Measurements from ENCODE around the gene CCDC146.
"Not testable (repeated sequence)": the region's sequence is repeated elsewhere in the genome, so short reads cannot be mapped to it uniquely, and the experiment has no call there.

Gene CCDC146

GRCh38 chr7:77121860-77122681, at the start of gene CCDC146:
Gene CCDC146, plus strand, starts transcription at chr7:77122615. Its CDS starts 45,054 bp downstream, at chr7:77167669.
- peak within 1 kb of the TSS; percentile 64 for H3K4me2 ChIP-seq (ENCODE audit: insufficient read depth, low read length)
- peak within 1 kb of the TSS; percentile 52 for H3K27ac ChIP-seq (ENCODE audit: low read length)
- DNase-seq: peak; percentile 94
- peak within 1 kb of the TSS; percentile 61 for H2AFZ ChIP-seq (ENCODE audit: low read depth, low read length)
- not testable (repeated sequence) for H4K20me1 ChIP-seq (ENCODE audit: insufficient read depth, low read length); H3K36me3 ChIP-seq (ENCODE audit: insufficient read depth, low read length); H3K27me3 ChIP-seq (ENCODE audit: insufficient read depth, low read length, poor library complexity); H3K79me2 ChIP-seq (ENCODE audit: insufficient read depth, low read length); H3K9me3 ChIP-seq (ENCODE audit: insufficient read depth, low read length, severe bottlenecking)
- peak within 1 kb of the TSS; percentile 50 for H3K9ac ChIP-seq (ENCODE audit: low read depth, low read length)
- ATAC-seq (ENCODE audit: insufficient read depth, low read depth): peak; percentile 98
- H3K4me1 ChIP-seq (ENCODE audit: insufficient read depth, low read length): peaks cover 13% of the 10 kb centered on the region; the same call in 1 of the 2 replicates
- peak within 1 kb of the TSS; percentile 31 to 66; a peak in 3 of 4 replicates for H3K4me3 ChIP-seq (ENCODE audit: low read depth in 1 of 2, low read length in 2 of 2)

- H3K9me3 ChIP-seq (ENCODE audit: insufficient read depth, low read length, severe bottlenecking); ATAC-seq (ENCODE audit: insufficient read depth, low read depth); H3K27me3 ChIP-seq (ENCODE audit: insufficient read depth, low read length, poor library complexity); H3K36me3 ChIP-seq (ENCODE audit: insufficient read depth, low read length); H3K4me1 ChIP-seq (ENCODE audit: insufficient read depth, low read length); H3K4me2 ChIP-seq (ENCODE audit: insufficient read depth, low read length); DNase-seq; H3K27ac ChIP-seq (ENCODE audit: low read length); H4K20me1 ChIP-seq (ENCODE audit: insufficient read depth, low read length); H3K79me2 ChIP-seq (ENCODE audit: insufficient read depth, low read length); H2AFZ ChIP-seq (ENCODE audit: low read depth, low read length); H3K9ac ChIP-seq (ENCODE audit: low read depth, low read length); H3K4me3 ChIP-seq (ENCODE audit: low read depth in 1 of 2, low read length in 2 of 2): not testable (repeated sequence)
These were observed 47.5 kb upstream of the CCDC146 start for GRCh38 chr7:77074786-77075396.

- H3K4me1 ChIP-seq (ENCODE audit: insufficient read depth, low read length); H3K36me3 ChIP-seq (ENCODE audit: insufficient read depth, low read length); H3K79me2 ChIP-seq (ENCODE audit: insufficient read depth, low read length); H3K4me2 ChIP-seq (ENCODE audit: insufficient read depth, low read length); H3K9me3 ChIP-seq (ENCODE audit: insufficient read depth, low read length, severe bottlenecking); H2AFZ ChIP-seq (ENCODE audit: low read depth, low read length); ATAC-seq (ENCODE audit: insufficient read depth, low read depth); H3K9ac ChIP-seq (ENCODE audit: low read depth, low read length); H3K27me3 ChIP-seq (ENCODE audit: insufficient read depth, low read length, poor library complexity); DNase-seq; H3K27ac ChIP-seq (ENCODE audit: low read length); H3K4me3 ChIP-seq (ENCODE audit: low read depth in 1 of 2, low read length in 2 of 2); H4K20me1 ChIP-seq (ENCODE audit: insufficient read depth, low read length): not testable (repeated sequence)
These were observed 45.4 kb upstream of the CCDC146 start for GRCh38 chr7:77077060-77077459.

GRCh38 chr7:77079112-77079511, 43.3 kb upstream of the CCDC146 start:
- H3K9ac ChIP-seq (ENCODE audit: low read depth, low read length); DNase-seq; H2AFZ ChIP-seq (ENCODE audit: low read depth, low read length); H3K27me3 ChIP-seq (ENCODE audit: insufficient read depth, low read length, poor library complexity); H4K20me1 ChIP-seq (ENCODE audit: insufficient read depth, low read length); H3K4me1 ChIP-seq (ENCODE audit: insufficient read depth, low read length); H3K79me2 ChIP-seq (ENCODE audit: insufficient read depth, low read length); H3K4me2 ChIP-seq (ENCODE audit: insufficient read depth, low read length); H3K27ac ChIP-seq (ENCODE audit: low read length); H3K4me3 ChIP-seq (ENCODE audit: low read depth in 1 of 2, low read length in 2 of 2); H3K9me3 ChIP-seq (ENCODE audit: insufficient read depth, low read length, severe bottlenecking); ATAC-seq (ENCODE audit: insufficient read depth, low read depth); H3K36me3 ChIP-seq (ENCODE audit: insufficient read depth, low read length): not testable (repeated sequence)

GRCh38 chr7:77079624-77080023, 42.8 kb upstream of the CCDC146 start:
- H3K36me3 ChIP-seq (ENCODE audit: insufficient read depth, low read length); DNase-seq; H3K4me2 ChIP-seq (ENCODE audit: insufficient read depth, low read length); H3K9ac ChIP-seq (ENCODE audit: low read depth, low read length); H3K79me2 ChIP-seq (ENCODE audit: insufficient read depth, low read length); ATAC-seq (ENCODE audit: insufficient read depth, low read depth); H2AFZ ChIP-seq (ENCODE audit: low read depth, low read length); H3K4me1 ChIP-seq (ENCODE audit: insufficient read depth, low read length); H4K20me1 ChIP-seq (ENCODE audit: insufficient read depth, low read length); H3K27me3 ChIP-seq (ENCODE audit: insufficient read depth, low read length, poor library complexity); H3K9me3 ChIP-seq (ENCODE audit: insufficient read depth, low read length, severe bottlenecking); H3K27ac ChIP-seq (ENCODE audit: low read length); H3K4me3 ChIP-seq (ENCODE audit: low read depth in 1 of 2, low read length in 2 of 2): not testable (repeated sequence)

- not testable (repeated sequence) for H3K36me3 ChIP-seq (ENCODE audit: insufficient read depth, low read length); H3K4me3 ChIP-seq (ENCODE audit: low read depth in 1 of 2, low read length in 2 of 2); DNase-seq; H4K20me1 ChIP-seq (ENCODE audit: insufficient read depth, low read length); H2AFZ ChIP-seq (ENCODE audit: low read depth, low read length); H3K27me3 ChIP-seq (ENCODE audit: insufficient read depth, low read length, poor library complexity); H3K27ac ChIP-seq (ENCODE audit: low read length); H3K4me2 ChIP-seq (ENCODE audit: insufficient read depth, low read length); ATAC-seq (ENCODE audit: insufficient read depth, low read depth); H3K9me3 ChIP-seq (ENCODE audit: insufficient read depth, low read length, severe bottlenecking); H3K4me1 ChIP-seq (ENCODE audit: insufficient read depth, low read length); H3K79me2 ChIP-seq (ENCODE audit: insufficient read depth, low read length); H3K9ac ChIP-seq (ENCODE audit: low read depth, low read length)
These were observed 42.2 kb upstream of the CCDC146 start for GRCh38 chr7:77080236-77080635.

- not testable (repeated sequence) for H3K9ac ChIP-seq (ENCODE audit: low read depth, low read length); H3K4me1 ChIP-seq (ENCODE audit: insufficient read depth, low read length); H3K79me2 ChIP-seq (ENCODE audit: insufficient read depth, low read length); H3K27ac ChIP-seq (ENCODE audit: low read length); H3K4me2 ChIP-seq (ENCODE audit: insufficient read depth, low read length); H3K9me3 ChIP-seq (ENCODE audit: insufficient read depth, low read length, severe bottlenecking); DNase-seq; H3K27me3 ChIP-seq (ENCODE audit: insufficient read depth, low read length, poor library complexity); H2AFZ ChIP-seq (ENCODE audit: low read depth, low read length); ATAC-seq (ENCODE audit: insufficient read depth, low read depth); H3K4me3 ChIP-seq (ENCODE audit: low read depth in 1 of 2, low read length in 2 of 2); H3K36me3 ChIP-seq (ENCODE audit: insufficient read depth, low read length); H4K20me1 ChIP-seq (ENCODE audit: insufficient read depth, low read length)
These were observed 40.2 kb upstream of the CCDC146 start for GRCh38 chr7:77082192-77082591.

GRCh38 chr7:77092301-77092700, 30.1 kb upstream of the CCDC146 start:
- H3K79me2 ChIP-seq (ENCODE audit: insufficient read depth, low read length); H3K9me3 ChIP-seq (ENCODE audit: insufficient read depth, low read length, severe bottlenecking); ATAC-seq (ENCODE audit: insufficient read depth, low read depth): not testable (repeated sequence)

More at GRCh38 chr7:77092301-77092700, 30.1 kb upstream of the CCDC146 start:
- H3K4me1 ChIP-seq (ENCODE audit: insufficient read depth, low read length); H3K4me3 ChIP-seq (ENCODE audit: low read depth in 1 of 2, low read length in 2 of 2); DNase-seq; H3K27ac ChIP-seq (ENCODE audit: low read length); H4K20me1 ChIP-seq (ENCODE audit: insufficient read depth, low read length); H2AFZ ChIP-seq (ENCODE audit: low read depth, low read length); H3K27me3 ChIP-seq (ENCODE audit: insufficient read depth, low read length, poor library complexity); H3K4me2 ChIP-seq (ENCODE audit: insufficient read depth, low read length); H3K9ac ChIP-seq (ENCODE audit: low read depth, low read length); H3K36me3 ChIP-seq (ENCODE audit: insufficient read depth, low read length): not testable (repeated sequence)
